HG02981 (cell line): Measurements from ENCODE around the gene CATSPERD.
"Not testable (repeated sequence)": the region's sequence is repeated elsewhere in the genome, so short reads cannot be mapped to it uniquely, and the experiment has no call there.

Experiments
- ATAC-seq: cut with Tn5 transposase; IDR thresholded peaks from one replicate; pipeline ENCODE4 v1.9.1; 2021; ENCODE audit warnings: mild to moderate bottlenecking, moderate library complexity; ENCODE audit not compliant: unreplicated experiment

Gene CATSPERD

DNA sequence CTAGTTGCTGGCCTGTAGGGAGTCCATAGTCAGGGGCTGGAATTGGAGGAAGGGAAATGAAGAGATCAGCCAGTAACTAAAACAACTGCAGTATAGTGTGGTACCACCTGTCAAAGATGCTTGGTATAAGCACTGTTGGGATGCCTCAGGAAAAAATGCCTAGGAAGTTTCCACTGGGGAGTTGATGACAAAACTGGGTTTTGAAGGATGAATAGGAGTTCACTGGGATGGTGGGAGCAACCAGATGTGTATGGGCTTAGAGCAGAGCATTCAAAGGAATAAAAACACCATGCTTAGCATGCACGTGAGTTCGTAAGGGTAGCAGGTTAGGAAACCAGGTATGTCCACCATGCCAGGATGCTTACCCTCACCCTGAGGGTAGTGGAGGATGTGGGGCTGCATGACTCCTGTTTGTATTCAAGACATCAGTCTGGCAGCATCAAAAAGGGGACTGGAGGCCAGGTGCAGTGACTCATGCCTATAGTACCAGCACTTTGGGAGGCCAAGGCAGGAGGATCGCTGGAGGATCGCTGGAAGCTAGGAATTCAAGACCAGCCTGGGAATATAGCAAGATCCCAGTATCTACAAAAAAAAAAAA lies 7.1 kb downstream of the CATSPERD start:
- no peak for ATAC-seq

GRCh38 chr19:5733172-5733571 lies 12.7 kb downstream of the CATSPERD start:
- not testable (repeated sequence) for ATAC-seq

DNA sequence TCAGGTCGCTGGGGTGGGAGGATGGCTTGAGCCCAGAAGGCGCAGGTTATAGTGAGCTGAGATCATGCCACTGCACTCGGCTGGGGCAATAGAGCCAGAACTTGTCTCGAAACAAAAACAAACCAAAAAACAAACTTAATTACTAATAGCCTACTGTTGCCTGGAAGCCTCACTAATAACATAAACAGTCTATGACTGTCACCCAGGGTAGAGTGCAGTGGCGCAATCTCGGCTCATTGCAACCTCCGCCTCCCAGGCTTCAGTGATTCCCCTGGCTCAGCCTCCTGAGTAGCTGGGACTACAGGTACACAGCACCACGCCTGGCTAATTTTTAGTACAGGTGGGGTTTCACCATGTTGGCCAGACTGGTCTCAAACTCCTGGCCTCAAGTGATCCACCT lies 18.0 kb downstream of the CATSPERD start:
- no peak for ATAC-seq

DNA sequence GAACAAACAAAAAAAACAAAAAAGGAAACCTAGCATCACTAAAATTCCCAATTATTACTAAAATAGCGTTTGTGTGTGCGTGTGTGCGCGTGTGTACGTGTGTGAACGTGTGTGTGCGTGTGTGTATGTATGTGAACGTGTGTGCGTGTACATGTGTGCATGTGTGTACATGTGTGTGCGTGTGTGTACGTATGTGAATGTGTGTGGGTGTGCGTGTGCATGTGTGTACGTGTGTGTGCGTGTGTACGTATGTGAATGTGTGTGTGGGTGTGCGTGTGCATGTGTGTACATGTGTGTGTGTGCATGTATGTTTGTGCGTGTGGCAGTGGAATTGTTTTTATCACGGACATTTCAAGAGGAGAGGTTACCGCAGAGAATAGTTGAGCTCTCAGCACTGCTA lies 21.6 kb downstream of the CATSPERD start:
- ATAC-seq, result no peak

DNA sequence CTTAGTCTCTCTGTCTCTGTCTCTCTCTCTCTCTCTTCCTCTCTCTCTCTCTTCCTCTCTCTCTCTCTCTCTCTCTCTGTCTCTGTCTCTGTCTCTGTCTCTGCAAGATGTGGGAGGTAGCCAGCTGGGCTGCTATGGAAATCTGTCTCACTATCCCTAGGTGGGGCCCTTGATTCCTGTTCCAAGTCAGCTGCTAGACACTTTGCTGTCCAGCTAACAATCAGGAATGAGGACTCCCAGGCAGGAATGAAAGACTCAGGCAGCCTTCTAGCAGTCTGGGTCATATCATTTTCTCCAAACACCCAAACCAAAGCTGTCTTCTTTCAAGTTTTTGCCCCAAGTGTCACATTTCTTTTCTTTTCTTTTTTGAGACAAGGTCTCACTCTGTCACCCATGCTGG lies 23.2 kb downstream of the CATSPERD start:
- no peak for ATAC-seq

DNA sequence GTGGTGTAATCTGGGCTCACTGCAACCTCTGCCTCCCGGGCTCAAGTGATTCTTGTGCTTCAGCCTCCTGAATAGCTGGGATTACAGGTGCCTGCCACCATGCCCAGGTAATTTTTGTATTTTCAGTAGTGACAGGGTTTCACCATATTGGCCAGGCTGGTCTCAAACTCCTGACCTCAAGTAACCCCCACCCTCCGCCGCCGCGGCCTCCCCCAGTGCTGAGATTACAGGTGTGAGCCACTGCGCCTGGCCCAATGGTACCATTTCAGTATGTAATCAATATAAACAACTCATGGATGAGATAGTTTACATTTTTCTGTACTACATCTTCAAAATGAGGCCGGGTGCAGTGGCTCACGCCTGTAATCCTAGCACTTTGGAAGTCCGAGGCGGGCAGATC lies 24.6 kb downstream of the CATSPERD start:
- not testable (repeated sequence) for ATAC-seq

DNA sequence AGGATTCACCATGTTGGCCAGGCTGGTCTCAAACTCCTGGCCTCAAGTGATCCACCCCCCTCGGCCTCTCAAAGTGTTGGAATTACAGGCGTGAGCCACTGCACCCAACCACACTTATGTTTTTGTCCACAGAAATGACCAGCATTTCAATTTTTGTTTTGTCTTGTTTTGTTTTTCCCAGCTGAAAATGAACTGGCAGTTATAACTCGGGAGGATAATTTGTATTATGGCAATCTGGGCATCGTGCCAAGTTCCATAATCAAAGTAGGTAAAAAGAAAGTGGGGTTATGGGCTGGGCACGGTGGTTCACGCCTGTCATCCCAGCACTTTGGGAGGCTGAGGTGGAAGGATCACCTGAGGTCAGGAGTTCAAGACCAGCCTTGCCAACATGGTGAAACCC lies 28.5 kb downstream of the CATSPERD start:
- not testable (repeated sequence) for ATAC-seq

- ATAC-seq, result no peak
Observed at GRCh38 chr19:5749505-5749904, 29.1 kb downstream of the CATSPERD start.

DNA sequence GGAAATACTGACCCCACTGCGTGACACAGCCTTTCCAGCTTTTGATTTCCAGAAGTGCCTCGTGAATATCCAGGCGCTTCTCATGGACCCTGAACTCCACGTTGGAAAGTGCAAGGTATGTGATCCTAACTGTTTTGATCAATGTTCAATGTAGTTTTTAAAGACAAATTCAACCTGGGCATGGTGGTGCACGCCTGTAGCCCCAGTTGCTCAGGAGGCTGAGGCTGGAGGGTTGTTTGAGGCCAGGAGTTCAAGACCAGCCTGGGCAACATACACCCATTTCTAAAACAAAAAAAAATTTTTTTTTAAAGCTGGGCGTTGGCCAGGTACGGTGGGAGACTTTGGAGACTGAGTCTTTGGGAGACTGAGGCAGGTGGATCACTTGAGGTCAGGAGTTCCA lies 31.3 kb downstream of the CATSPERD start:
- no peak for ATAC-seq

- ATAC-seq, result no peak
Observed at GRCh38 chr19:5753743-5754142, 33.3 kb downstream of the CATSPERD start.

DNA sequence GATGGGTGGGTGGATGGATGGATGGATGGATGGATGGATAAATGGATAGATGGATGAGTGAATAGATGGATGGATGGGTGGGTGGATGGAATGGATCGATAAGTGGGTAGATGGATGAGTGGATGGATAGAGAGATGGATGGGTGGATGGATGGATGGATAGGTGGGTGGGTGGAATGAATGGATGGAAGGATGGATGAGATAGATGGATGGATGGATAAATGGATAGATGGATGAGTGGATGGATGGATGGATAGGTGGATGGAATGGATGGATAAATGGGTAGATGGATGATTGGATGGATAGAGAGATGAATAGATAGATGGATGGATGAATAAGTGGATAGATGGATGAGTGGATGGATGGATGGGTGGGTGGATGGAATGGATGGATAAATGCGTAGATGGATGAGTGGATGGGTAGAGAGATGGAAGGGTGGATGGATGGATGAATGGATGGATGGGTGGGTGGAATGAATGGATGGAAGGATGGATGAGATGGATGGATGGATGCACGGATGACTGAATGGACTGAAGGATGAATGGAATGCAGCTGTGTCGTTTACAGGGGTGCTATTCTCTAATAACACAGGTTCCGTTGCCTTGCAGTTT lies 42.3 kb downstream of the CATSPERD start:
- ATAC-seq, result no peak

GRCh38 chr19:5765220-5765619 lies 44.8 kb downstream of the CATSPERD start:
- ATAC-seq, result no peak

DNA sequence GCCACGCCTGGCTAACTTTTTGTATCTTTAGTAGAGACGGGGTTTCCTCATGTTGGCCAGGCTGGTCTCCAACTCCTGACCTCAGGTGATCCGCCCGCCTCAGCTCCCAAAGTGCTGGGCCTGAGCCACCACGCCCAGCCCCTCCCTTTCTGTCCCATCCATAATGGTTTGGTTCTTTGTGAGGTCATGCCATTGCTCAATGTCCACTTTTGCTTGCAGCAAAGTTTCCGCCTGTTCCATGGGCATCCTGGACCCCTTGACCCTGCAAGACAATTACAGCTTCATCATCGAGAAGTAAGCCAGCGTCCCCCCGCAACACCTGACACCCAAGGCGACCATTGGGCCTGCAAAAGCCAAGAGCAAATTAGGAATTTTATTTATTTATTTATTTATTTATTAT lies 47.5 kb downstream of the CATSPERD start:
- no peak for ATAC-seq

DNA sequence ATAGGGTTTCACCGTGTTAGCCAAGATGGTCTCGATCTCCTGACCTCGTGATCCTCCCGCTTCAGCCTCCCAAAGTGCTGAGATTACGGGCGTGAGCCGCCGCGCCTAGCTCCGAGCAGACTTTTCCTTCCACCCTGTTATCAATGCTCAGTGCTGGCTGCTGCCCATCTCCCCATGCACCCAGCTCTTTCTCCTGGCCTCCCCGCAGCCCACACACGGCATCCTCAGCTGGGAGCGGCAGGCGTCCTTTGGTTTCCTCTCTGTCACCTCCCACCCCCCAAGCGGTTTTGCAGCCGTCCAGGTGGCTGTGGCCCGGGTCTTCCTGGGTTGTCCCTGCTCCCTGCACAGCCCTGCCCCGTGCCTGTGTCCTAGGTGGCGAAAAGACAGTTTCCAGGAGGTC lies 52.0 kb downstream of the CATSPERD start:
- no peak for ATAC-seq

GRCh38 chr19:5773276-5773675 lies 52.8 kb downstream of the CATSPERD start:
- ATAC-seq, result no peak

- ATAC-seq, result no peak
Observed at GRCh38 chr19:5774921-5775320, 54.5 kb downstream of the CATSPERD start.

DNA sequence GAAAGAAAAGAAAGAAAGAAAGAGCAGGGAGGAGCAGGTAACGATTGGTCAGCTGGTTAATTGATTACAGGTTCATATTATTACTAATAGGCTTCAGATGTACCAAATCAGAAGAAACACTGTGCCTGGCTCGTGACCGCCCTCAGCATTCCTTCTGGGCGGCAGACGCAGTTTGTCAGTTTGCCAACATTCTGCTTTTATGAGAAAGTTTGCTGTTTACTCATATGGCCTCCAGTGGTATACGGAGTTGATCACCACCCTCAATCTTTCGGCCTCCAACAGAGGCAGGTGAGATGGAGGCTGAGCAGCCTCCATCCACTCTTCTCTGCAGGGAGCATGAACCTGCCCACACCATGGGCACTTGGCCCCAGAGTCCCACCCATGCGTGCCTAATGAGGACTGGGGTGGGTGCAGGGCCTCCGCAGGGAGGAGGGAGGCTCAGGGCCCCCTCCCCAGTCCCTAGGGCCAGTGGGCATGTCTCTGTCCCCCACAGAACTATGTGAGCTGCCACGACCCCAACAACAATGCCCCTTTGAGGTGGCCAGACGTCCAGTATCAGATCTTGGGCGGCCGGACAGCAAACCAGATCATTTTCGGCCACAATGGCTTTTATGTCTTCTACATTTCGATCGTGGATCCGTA lies 55.4 kb downstream of the CATSPERD start:
- ATAC-seq, result no peak

GRCh38 chr19:5778402-5778801 lies 58.0 kb downstream of the CATSPERD start:
- no peak for ATAC-seq

- not testable (repeated sequence) for ATAC-seq
Observed at GRCh38 chr19:5780916-5781315, 60.5 kb downstream of the CATSPERD start.

DNA sequence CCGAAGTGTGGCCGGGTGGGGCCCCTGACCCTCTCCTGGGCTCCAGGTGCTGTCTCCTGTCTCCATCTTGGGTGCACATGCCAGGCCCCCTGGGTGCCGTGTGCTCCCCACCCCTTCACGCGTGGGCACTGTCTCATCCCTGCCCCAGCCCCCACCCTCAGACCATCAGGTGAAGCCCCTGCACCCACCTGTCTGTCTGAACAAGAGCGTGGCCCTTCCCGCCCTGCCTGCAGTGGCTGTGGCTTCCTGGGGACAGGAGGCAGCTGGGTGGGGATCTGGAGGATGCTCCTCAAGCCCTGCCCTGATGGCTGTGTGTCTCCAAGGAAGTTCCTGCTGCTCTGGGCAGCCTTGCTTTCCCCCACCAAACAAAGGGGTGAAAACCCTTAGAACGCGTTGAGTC lies 61.9 kb downstream of the CATSPERD start:
- ATAC-seq, result no peak

DNA sequence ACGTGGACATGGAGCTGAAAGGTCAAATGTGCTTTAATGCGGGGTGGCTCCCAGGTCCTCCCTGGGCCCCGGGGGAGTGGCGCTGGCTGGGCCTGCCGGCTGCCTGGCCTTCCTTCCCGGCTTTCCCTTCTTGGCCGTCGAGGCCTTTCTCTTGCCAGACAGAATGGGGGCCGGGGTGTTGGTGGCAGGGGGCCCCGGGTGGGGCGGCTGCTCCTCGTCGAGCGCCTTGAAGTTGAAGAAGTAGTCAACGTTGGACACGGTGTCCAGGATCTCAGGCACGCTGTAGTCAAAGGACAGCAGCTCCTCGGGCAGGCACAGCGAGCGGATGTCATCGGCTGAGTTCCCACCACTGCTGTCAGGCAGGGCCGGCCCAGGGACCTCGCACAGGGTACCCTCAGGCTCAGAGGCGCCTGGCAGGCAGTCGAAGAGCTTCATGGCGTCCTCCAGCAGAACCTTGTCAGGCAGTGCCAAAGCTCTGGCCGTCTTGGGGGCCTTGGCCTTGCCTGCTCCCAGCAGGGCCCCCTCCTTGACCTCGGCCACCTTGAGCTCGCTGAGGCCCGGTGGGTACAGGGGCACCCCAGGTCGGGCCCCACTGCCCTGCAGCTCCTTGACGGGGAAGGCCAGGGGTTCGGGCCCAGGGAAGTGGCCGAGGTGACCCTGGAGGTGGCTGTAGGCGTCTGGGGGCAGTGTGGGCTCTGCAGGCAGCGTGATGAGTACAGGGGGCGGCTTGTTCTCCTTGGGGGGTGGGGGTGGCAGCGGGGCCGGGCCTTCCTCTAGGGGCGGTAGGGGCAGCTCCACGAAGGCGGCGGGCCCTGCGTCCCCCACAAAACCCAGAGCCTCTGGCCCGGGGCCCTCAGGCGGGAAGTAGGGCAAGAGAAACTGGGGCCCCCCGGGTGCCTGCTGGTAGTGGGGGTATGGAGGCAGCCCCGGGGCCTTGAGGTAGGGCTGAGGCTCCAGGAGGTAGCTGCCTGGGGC lies 62.8 kb downstream of the CATSPERD start:
- no peak for ATAC-seq
